Mucosa of descending colon (tissue), 3 donors: ENCODE data around the gene TMEM178B. TPM values are rescaled to one million over a fixed set of nuclear protein-coding genes. Genes with fewer than 3 reads are reported as not detected.
A peak's percentile ranks its signal among the peaks of the same experiment; 100 is the strongest.

Experiments used
- ATAC-seq: fragments of 200-7000 bp; cut with Tn5 transposase; one replicate; pipeline ENCODE4 v1.9.1; 2020; ENCODE audit warnings: mild to moderate bottlenecking, moderate library complexity
- DNase-seq, 3 donors: peaks; one replicate each; pipeline ENCODE4 v3.0.0-alpha.2; 2020
- H3K36me3 ChIP-seq: fragments of 200-600 bp; one replicate; pipeline ENCODE4 v1.8.0; 2021; ENCODE audit warnings: low read depth, mild to moderate bottlenecking
- H3K4me1 ChIP-seq: fragments of 200-600 bp; one replicate; pipeline ENCODE4 v1.8.0; 2021; ENCODE audit warnings: low read depth, mild to moderate bottlenecking
- H3K4me3 ChIP-seq: fragments of 200-600 bp; one replicate; pipeline ENCODE4 v1.8.0; 2021; ENCODE audit warnings: mild to moderate bottlenecking
- H3K9me3 ChIP-seq: fragments of 200-600 bp; one replicate; pipeline ENCODE4 v1.8.0; 2021; ENCODE audit warnings: mild to moderate bottlenecking
- CTCF ChIP-seq: fragments of 200-600 bp; IDR thresholded peaks from one replicate; pipeline ENCODE4 v1.8.0; 2022; ENCODE audit warnings: antibody characterized with exemption, mild to moderate bottlenecking
- intact Hi-C, 2 donors: fragments of 100-400 bp; cut with DNase I in 1 of 2; cut with micrococcal nuclease in 1 of 2; formaldehyde crosslinking; loops; one replicate each; pipeline versions ENCODE4 v1.11.0 to v1.11.1; 2022; cut with DNase I, micrococcal nuclease
- total RNA-seq, 3 donors: library from RNA; stranded (reverse); fragmentation: NEBNext Ultra II Directional in 2 of 3; extraction: Animal tissue kit (Norgen Biotek cat#: 25700) in 2 of 3; gene quantifications; one replicate each; pipeline versions ENCODE4 v1.2.1 to v1.2.4, GENCODE V29; 2021 to 2023
- donor health status: DM: no; HTN: no; CAD: no; lungs with moderate emphysema.
- donor health status: DM: no; HTN: no; CAD: no.
- donor health status: DM: no; HTN: yes; CAD: no.

The TMEM178B gene
- total RNA-seq, 3 donors from 2014 or later = 0.22 to 2.0 (median 0.32) TPM

GRCh38 chr7:141355032-141355431 lies 281.2 kb downstream of the TMEM178B start:
- intact Hi-C loops = no loop called here

DNA sequence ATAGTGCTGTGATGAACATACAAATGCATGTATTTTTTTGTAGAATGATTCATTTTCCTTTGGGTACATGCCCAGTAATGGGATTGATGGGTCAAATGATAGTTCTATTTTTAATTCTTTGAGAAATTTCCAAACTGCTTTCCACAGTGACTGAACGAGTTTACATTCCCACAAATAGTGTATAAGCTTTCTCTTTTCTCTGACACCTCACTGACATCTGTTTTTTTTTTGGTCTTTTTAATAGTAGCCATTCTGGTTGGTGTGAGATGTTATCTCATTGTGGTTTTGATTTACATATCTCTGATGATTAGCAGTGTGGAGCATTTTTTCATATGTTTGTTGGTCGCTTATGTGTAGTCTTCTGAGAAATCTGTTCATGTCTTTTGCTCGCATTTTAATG lies 282.3 kb downstream of the TMEM178B start:
- H3K9me3 ChIP-seq = no peaks in the 10 kb centered on the region
- no peaks in the 10 kb centered on the region for H3K36me3 ChIP-seq
- TF ChIP-seq CTCF = no peak
- DNase-seq = no peak
- intact Hi-C loops = no loop called here
- H3K4me3 ChIP-seq = no peak overlapping the region
- H3K4me1 ChIP-seq = no peaks in the 10 kb centered on the region
- no peak for ATAC-seq

More at GRCh38 chr7:141355032-141355431, 281.2 kb downstream of the TMEM178B start:
- ATAC-seq (no peak), DNase-seq (peak in 1 of 3 donors; percentile 5)
- H3K9me3 ChIP-seq = no peaks in the 10 kb centered on the region
- no peak for TF ChIP-seq CTCF
- H3K36me3 ChIP-seq = no peaks in the 10 kb centered on the region
- no peaks in the 10 kb centered on the region for H3K4me1 ChIP-seq
- no peak overlapping the region for H3K4me3 ChIP-seq

GRCh38 chr7:141358386-141358785 lies 284.5 kb downstream of the TMEM178B start:
- Histone ChIP-seq H3K4me3 (no peak overlapping the region), H3K4me1 (no peaks in the 10 kb centered on the region), H3K36me3 (no peaks in the 10 kb centered on the region), H3K9me3 (no peaks in the 10 kb centered on the region)
- ATAC-seq (no peak), DNase-seq (no peak)
- no peak for TF ChIP-seq CTCF
- intact Hi-C loops = no loop called here

- intact Hi-C loops = no loop called here
- H3K4me1 ChIP-seq = no peaks in the 10 kb centered on the region
- ATAC-seq = no peak
- no peaks in the 10 kb centered on the region for H3K9me3 ChIP-seq
- TF ChIP-seq CTCF = no peak
- DNase-seq = no peak
- no peak overlapping the region for H3K4me3 ChIP-seq
- H3K36me3 ChIP-seq = no peaks in the 10 kb centered on the region
These were observed 285.4 kb downstream of the TMEM178B start for GRCh38 chr7:141359262-141359661.

- Histone ChIP-seq H3K9me3 (no peaks in the 10 kb centered on the region), H3K36me3 (no peaks in the 10 kb centered on the region), H3K4me3 (no peak overlapping the region), H3K4me1 (no peaks in the 10 kb centered on the region)
- ATAC-seq (no peak), DNase-seq (no peak)
- no peak for TF ChIP-seq CTCF
- intact Hi-C loops = no loop called here
These were observed 286.0 kb downstream of the TMEM178B start for GRCh38 chr7:141359740-141360415.

DNA sequence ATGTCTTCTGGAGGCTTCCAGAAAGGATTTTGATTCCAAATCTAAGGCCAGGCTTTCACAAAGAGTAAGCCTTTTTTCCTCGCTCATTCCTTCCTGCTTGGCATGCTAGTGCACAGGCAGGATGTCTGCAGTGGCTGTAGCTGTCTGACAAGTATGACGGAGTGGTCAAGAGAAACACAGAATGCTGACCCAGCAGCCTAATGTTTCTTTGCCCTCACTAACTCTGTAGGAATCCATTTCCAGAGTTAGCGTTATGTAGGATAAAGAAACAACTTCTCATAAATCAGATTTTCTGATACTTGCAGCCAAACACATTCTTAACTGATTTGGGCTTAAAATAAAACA lies 286.5 kb downstream of the TMEM178B start:
- TF ChIP-seq CTCF = no peak
- intact Hi-C loops = no loop called here
- DNase-seq (no peak), ATAC-seq (no peak)
- Histone ChIP-seq H3K4me1 (no peaks in the 10 kb centered on the region), H3K36me3 (no peaks in the 10 kb centered on the region), H3K4me3 (no peak overlapping the region), H3K9me3 (no peaks in the 10 kb centered on the region)
